Measurements from ENCODE around the gene MTARC1. TPM values are rescaled to one million over a fixed set of nuclear protein-coding genes. Genes with fewer than 3 reads are reported as not detected.

MTARC1 gene
- total RNA-seq, 2 experiments from 2014 or later: not detected

GRCh38 chr1:220791285-220791684, 4.6 kb downstream of the MTARC1 start:
- DNase-seq (no peak), ATAC-seq (no peak)
- intact Hi-C loops (cut with DNase I, micrococcal nuclease): no loop called here
- ChIA-PET CTCF (no interaction called here), POLR2A (no interaction called here)
- Mint-ChIP-seq H3K36me3 (ENCODE audit: low read depth) (no peaks in the 10 kb centered on the region), H3K9me3 (ENCODE audit: low read depth) (no peaks in the 10 kb centered on the region), H3K4me1 (no peaks in the 10 kb centered on the region), H3K4me3 (no peak overlapping the region), H3K27ac (no peak overlapping the region), H3K27me3 (peaks cover 12% of the 10 kb centered on the region)

- no peaks in the 10 kb centered on the region for H3K36me3 Mint-ChIP-seq (ENCODE audit: low read depth)
- H3K4me1 Mint-ChIP-seq: no peaks in the 10 kb centered on the region
- H3K4me3 Mint-ChIP-seq: no peak overlapping the region
- ChIA-PET CTCF (no interaction called here), POLR2A (no interaction called here)
- ATAC-seq: no peak
- no peak for DNase-seq
- H3K27ac Mint-ChIP-seq: no peak overlapping the region
- intact Hi-C loops (cut with DNase I, micrococcal nuclease): no loop called here
- H3K9me3 Mint-ChIP-seq (ENCODE audit: low read depth): no peaks in the 10 kb centered on the region
- H3K27me3 Mint-ChIP-seq: peaks cover 9% of the 10 kb centered on the region
Measured at GRCh38 chr1:220791956-220792355, 5.2 kb downstream of the MTARC1 start.

GRCh38 chr1:220796530-220796929, 9.8 kb downstream of the MTARC1 start:
- Mint-ChIP-seq H3K4me3 (no peak overlapping the region), H3K27ac (no peak overlapping the region), H3K4me1 (no peaks in the 10 kb centered on the region), H3K36me3 (ENCODE audit: low read depth) (no peaks in the 10 kb centered on the region), H3K9me3 (ENCODE audit: low read depth) (no peaks in the 10 kb centered on the region), H3K27me3 (peaks cover 4% of the 10 kb centered on the region)
- DNase-seq: no peak
- ATAC-seq: no peak
- intact Hi-C loops (cut with DNase I, micrococcal nuclease): no loop called here
- POLR2A ChIA-PET: no interaction called here
- CTCF ChIA-PET: interaction anchor here (0.9 kb wide), 2 partner anchors 14 to 15 kb away, joined by 3 read pairs; no protein-coding TSS in a partner anchor

DNA sequence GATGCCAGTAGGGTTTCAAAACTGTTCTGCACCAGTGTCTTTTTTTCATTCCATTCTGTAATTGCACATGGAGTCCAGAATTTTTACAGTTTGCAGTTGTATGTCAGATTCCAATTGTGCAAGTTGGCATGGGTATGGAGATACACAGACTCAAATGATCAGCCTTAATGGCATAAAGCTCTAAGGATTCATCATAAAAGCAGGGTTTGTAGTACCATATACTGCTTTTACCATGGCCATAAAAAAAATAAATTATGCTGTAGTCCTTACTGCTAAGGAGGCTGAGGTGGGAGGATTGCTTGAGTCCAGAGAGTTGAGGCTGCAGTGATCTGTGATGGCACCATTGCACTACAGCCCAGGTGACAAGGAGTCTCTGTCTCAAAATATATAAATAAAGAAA, 10.3 kb downstream of the MTARC1 start:
- intact Hi-C loops (cut with DNase I, micrococcal nuclease): no loop called here
- Mint-ChIP-seq H3K4me3 (no peak overlapping the region), H3K27me3 (peaks cover 2% of the 10 kb centered on the region), H3K27ac (no peak overlapping the region), H3K4me1 (no peaks in the 10 kb centered on the region), H3K9me3 (ENCODE audit: low read depth) (no peaks in the 10 kb centered on the region), H3K36me3 (ENCODE audit: low read depth) (no peaks in the 10 kb centered on the region)
- no peak for ATAC-seq
- ChIA-PET CTCF (interaction anchor here (0.9 kb wide), 1 partner anchor 14 kb away, joined by 3 read pairs; no protein-coding TSS in a partner anchor), POLR2A (no interaction called here)
- no peak for DNase-seq

GRCh38 chr1:220797553-220797952, 10.8 kb downstream of the MTARC1 start:
- CTCF ChIA-PET: interaction anchor here (0.9 kb wide), 1 partner anchor 14 kb away, joined by 3 read pairs; no protein-coding TSS in a partner anchor
- no peaks in the 10 kb centered on the region for H3K36me3 Mint-ChIP-seq (ENCODE audit: low read depth)
- no peak for ATAC-seq
- H3K27me3 Mint-ChIP-seq: peaks cover 2% of the 10 kb centered on the region
- no peak for DNase-seq
- no peaks in the 10 kb centered on the region for H3K9me3 Mint-ChIP-seq (ENCODE audit: low read depth)
- H3K4me1 Mint-ChIP-seq: no peaks in the 10 kb centered on the region
- H3K27ac Mint-ChIP-seq: no peak overlapping the region
- POLR2A ChIA-PET: no interaction called here
- no peak overlapping the region for H3K4me3 Mint-ChIP-seq
- intact Hi-C loops (cut with DNase I, micrococcal nuclease): no loop called here

GRCh38 chr1:220798338-220798737, 11.6 kb downstream of the MTARC1 start:
- Mint-ChIP-seq H3K36me3 (ENCODE audit: low read depth) (no peaks in the 10 kb centered on the region), H3K4me3 (no peak overlapping the region), H3K4me1 (no peaks in the 10 kb centered on the region), H3K27me3 (peaks cover 6% of the 10 kb centered on the region), H3K27ac (no peak overlapping the region), H3K9me3 (ENCODE audit: low read depth) (no peaks in the 10 kb centered on the region)
- intact Hi-C loops (cut with DNase I, micrococcal nuclease): no loop called here
- no peak for DNase-seq
- no peak for ATAC-seq
- POLR2A ChIA-PET: no interaction called here
- CTCF ChIA-PET: no interaction called here

DNA sequence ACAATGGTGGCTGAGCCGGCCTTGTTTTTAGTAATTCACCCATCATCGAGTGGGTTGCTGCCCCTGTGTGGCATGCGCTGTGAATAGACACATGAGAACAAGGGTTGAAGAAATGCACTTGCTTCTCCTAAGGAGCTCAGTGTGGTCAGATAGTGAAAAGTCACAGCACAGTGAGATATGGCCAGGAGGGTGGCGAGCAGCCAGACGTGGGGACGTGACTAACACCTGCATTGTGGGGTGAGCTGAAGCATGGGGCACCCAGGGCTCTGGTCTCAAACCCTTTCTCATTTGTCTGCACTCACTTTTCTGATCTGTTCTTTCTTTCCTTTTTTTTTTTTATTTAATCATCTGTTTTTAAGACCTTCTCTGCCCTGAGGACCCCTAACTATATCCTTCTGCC, 13.5 kb downstream of the MTARC1 start:
- ChIA-PET CTCF (interaction anchor here (0.7 to 1.4 kb wide), 2 partner anchors 10 to 685 kb away, joined by 4 to 6 read pairs; no protein-coding TSS in a partner anchor), POLR2A (no interaction called here)
- ATAC-seq: no peak
- intact Hi-C loops (cut with DNase I, micrococcal nuclease): no loop called here
- peaks cover 8% of the 10 kb centered on the region for H3K27me3 Mint-ChIP-seq
- no peaks in the 10 kb centered on the region for H3K4me1 Mint-ChIP-seq
- H3K36me3 Mint-ChIP-seq (ENCODE audit: low read depth): no peaks in the 10 kb centered on the region
- H3K4me3 Mint-ChIP-seq: no peak overlapping the region
- H3K27ac Mint-ChIP-seq: no peak overlapping the region
- no peaks in the 10 kb centered on the region for H3K9me3 Mint-ChIP-seq (ENCODE audit: low read depth)
- DNase-seq: no peak

GRCh38 chr1:220803401-220804201, 16.9 kb downstream of the MTARC1 start:
- Mint-ChIP-seq H3K4me3 (no peak overlapping the region), H3K36me3 (ENCODE audit: low read depth) (no peaks in the 10 kb centered on the region), H3K27me3 (peaks cover 8% of the 10 kb centered on the region), H3K4me1 (no peaks in the 10 kb centered on the region), H3K27ac (no peak overlapping the region), H3K9me3 (ENCODE audit: low read depth) (no peaks in the 10 kb centered on the region)
- peak; percentile 33 for ATAC-seq
- CTCF ChIA-PET: interaction anchor here (0.6 to 0.7 kb wide), 5 partner anchors 183 to 522 kb away, joined by 3 to 4 read pairs (median 3); no protein-coding TSS in a partner anchor
- POLR2A ChIA-PET: no interaction called here
- peak; percentile 35 for DNase-seq
- intact Hi-C loops (cut with DNase I, micrococcal nuclease): no loop called here

GRCh38 chr1:220804202-220804586, 17.5 kb downstream of the MTARC1 start:
- H3K9me3 Mint-ChIP-seq (ENCODE audit: low read depth): no peaks in the 10 kb centered on the region
- DNase-seq (no peak), ATAC-seq (no peak)
- H3K27me3 Mint-ChIP-seq: peaks cover 11% of the 10 kb centered on the region
- H3K4me3 Mint-ChIP-seq: no peak overlapping the region
- POLR2A ChIA-PET: no interaction called here
- CTCF ChIA-PET: no interaction called here
- intact Hi-C loops (cut with DNase I, micrococcal nuclease): no loop called here
- no peaks in the 10 kb centered on the region for H3K4me1 Mint-ChIP-seq
- H3K36me3 Mint-ChIP-seq (ENCODE audit: low read depth): no peaks in the 10 kb centered on the region
- no peak overlapping the region for H3K27ac Mint-ChIP-seq

GRCh38 chr1:220806408-220806807, 19.7 kb downstream of the MTARC1 start:
- POLR2A ChIA-PET: no interaction called here
- H3K4me1 Mint-ChIP-seq: peaks cover 6% of the 10 kb centered on the region
- ATAC-seq (no peak), DNase-seq (no peak)
- H3K36me3 Mint-ChIP-seq (ENCODE audit: low read depth): no peaks in the 10 kb centered on the region
- H3K27me3 Mint-ChIP-seq: peaks cover 10% of the 10 kb centered on the region
- intact Hi-C loops (cut with DNase I, micrococcal nuclease): no loop called here
- no peaks in the 10 kb centered on the region for H3K9me3 Mint-ChIP-seq (ENCODE audit: low read depth)
- no peak overlapping the region for H3K4me3 Mint-ChIP-seq
- H3K27ac Mint-ChIP-seq: no peak overlapping the region
- CTCF ChIA-PET: interaction anchor here (1.1 to 1.2 kb wide), 2 partner anchors 396 to 1286 kb away, joined by 3 read pairs; no protein-coding TSS in a partner anchor

- ChIA-PET POLR2A (no interaction called here), CTCF (interaction anchor here (1.0 to 1.2 kb wide), 3 partner anchors 22 to 1285 kb away, joined by 3 read pairs; no protein-coding TSS in a partner anchor)
Measured at GRCh38 chr1:220807726-220808125, 21.0 kb downstream of the MTARC1 start.

More at GRCh38 chr1:220807726-220808125, 21.0 kb downstream of the MTARC1 start:
- ATAC-seq (no peak), DNase-seq (no peak)
- Mint-ChIP-seq H3K9me3 (ENCODE audit: low read depth) (no peaks in the 10 kb centered on the region), H3K27ac (no peak overlapping the region), H3K4me1 (peaks cover 6% of the 10 kb centered on the region), H3K4me3 (no peak overlapping the region), H3K27me3 (peaks cover 15% of the 10 kb centered on the region), H3K36me3 (ENCODE audit: low read depth) (no peaks in the 10 kb centered on the region)
- intact Hi-C loops (cut with DNase I, micrococcal nuclease): no loop called here

Data from activated CD4-positive, alpha-beta T cell treated with anti-CD3 and anti-CD28 coated beads for 36 hours (primary cell).